Activated CD8-positive, alpha-beta T cell treated with anti-CD3 and anti-CD28 coated beads, Interleukin-2, amount 10 ng/mL, durations not matched to agents 7 days and 5 days (primary cell): ENCODE data around the gene DNM1. TPM values are rescaled to one million over a fixed set of nuclear protein-coding genes. Genes with fewer than 3 reads are reported as not detected.
A peak's percentile ranks its signal among the peaks of the same experiment; 100 is the strongest.
"Not testable (repeated sequence)": the region's sequence is repeated elsewhere in the genome, so short reads cannot be mapped to it uniquely, and the experiment has no call there.

Experiments used
- ATAC-seq: fragments of 150-1000 bp; cut with Tn5 transposase; one replicate; pipeline ENCODE4 v1.10.0; 2021; ENCODE audit warnings: moderate library complexity
- CTCF ChIA-PET: fragments of 350-600 bp; sonication (Branson Sonifier 250); formaldehyde crosslinking; loops from one replicate; lab custom pipeline; 2021; ENCODE audit warnings: antibody characterized with exemption; lab: Charles Lee
- POLR2A ChIA-PET: fragments of 350-600 bp; sonication (Branson Sonifier 250); formaldehyde crosslinking; loops from one replicate; lab custom pipeline; 2021; ENCODE audit warnings: antibody characterized with exemption; lab: Charles Lee
- DNase-seq: peaks from one replicate; pipeline ENCODE4 v3.0.0-alpha.2; 2020
- H3K27ac Mint-ChIP-seq: one replicate; pipeline ENCODE4 v1.8.0; 2021; ENCODE audit warnings: mild to moderate bottlenecking, mixed read lengths
- H3K27me3 Mint-ChIP-seq: one replicate; pipeline ENCODE4 v1.8.0; 2021; ENCODE audit warnings: low read depth, mixed read lengths
- H3K36me3 Mint-ChIP-seq: one replicate; pipeline ENCODE4 v1.8.0; 2021; ENCODE audit warnings: low read depth, mixed read lengths
- H3K4me1 Mint-ChIP-seq: one replicate; pipeline ENCODE4 v1.8.0; 2021; ENCODE audit warnings: low read depth, mixed read lengths
- H3K4me3 Mint-ChIP-seq: one replicate; pipeline ENCODE4 v1.8.0; 2021; ENCODE audit warnings: mild to moderate bottlenecking, mixed read lengths
- H3K9me3 Mint-ChIP-seq: one replicate; pipeline ENCODE4 v1.8.0; 2022; ENCODE audit warnings: mixed read lengths; ENCODE audit not compliant: insufficient read depth
- total RNA-seq, 2 experiments: library from RNA; stranded (reverse); gene quantifications; one replicate each; pipeline ENCODE4 v1.2.3, GENCODE V29; 2021

DNM1 gene
- total RNA-seq, 2 experiments from 2014 or later: 0.21 to 0.29 TPM

DNA sequence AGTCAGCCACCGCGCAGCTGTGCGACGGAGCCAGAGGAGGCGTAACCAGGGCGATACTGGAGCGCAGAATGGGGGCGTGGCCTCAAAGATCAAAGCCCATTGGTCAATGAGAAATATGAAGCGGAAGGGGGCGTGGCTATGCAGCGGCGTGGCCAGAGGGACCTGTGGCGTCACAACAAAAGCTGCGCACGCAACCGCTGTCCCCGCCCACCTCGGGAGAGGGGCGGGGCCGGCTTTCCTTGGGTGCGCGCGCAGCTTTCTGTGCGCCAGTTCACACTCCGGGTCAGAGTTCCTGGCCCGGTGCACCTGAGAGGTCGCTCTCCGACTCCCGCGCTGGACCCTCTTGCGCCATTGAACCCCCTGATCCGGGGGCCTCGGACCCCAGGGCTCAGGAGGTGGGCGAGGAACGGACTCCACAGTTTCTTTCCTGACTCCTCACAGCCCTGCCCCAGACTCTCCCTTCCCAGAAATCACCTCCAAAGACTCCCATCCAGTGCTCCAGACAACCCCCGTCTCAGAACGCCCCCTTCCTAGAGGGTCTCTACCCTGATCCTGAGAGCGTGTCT is 72.9 kb downstream of the DNM1 start, which contains the start of gene SWI5:
Gene SWI5, plus strand, starts transcription at position 269 of the 566 bp plus-strand sequence.
- CTCF ChIA-PET: interaction anchor here (0.6 to 1.5 kb wide), 6 partner anchors 9 to 95 kb away, joined by 3 to 9 read pairs (median 4); partner anchors contain the start of gene URM1

GRCh38 chr9:128276574-128277270 is 73.5 kb downstream of the DNM1 start:
- CTCF ChIA-PET: interaction anchor here (0.9 to 1.5 kb wide), 6 partner anchors 10 to 65 kb away, joined by 3 to 9 read pairs (median 4); no protein-coding TSS in a partner anchor
- peak overlapping the region; percentile 95 for H3K27ac Mint-ChIP-seq
- H3K36me3 Mint-ChIP-seq: peaks cover 15% of the 10 kb centered on the region
- peaks cover 54% of the 10 kb centered on the region for H3K4me1 Mint-ChIP-seq
- H3K9me3 Mint-ChIP-seq: no peaks in the 10 kb centered on the region
- ATAC-seq: no peak
- H3K27me3 Mint-ChIP-seq: no peaks in the 10 kb centered on the region
- peak overlapping the region; percentile 98 for H3K4me3 Mint-ChIP-seq
- POLR2A ChIA-PET: interaction anchor here (0.9 to 1.4 kb wide), 5 partner anchors 12 to 276 kb away, joined by 3 to 4 read pairs (median 3); no protein-coding TSS in a partner anchor
- no peak for DNase-seq

More for the DNA sequence above, 72.9 kb downstream of the DNM1 start, which contains the start of gene SWI5:
- POLR2A ChIA-PET: interaction anchor here (0.5 to 1.1 kb wide), 17 partner anchors 10 to 744 kb away, joined by 3 to 8 read pairs (median 3); partner anchors contain the start of gene URM1
- peaks cover 21% of the 10 kb centered on the region for H3K36me3 Mint-ChIP-seq
- H3K27me3 Mint-ChIP-seq: no peaks in the 10 kb centered on the region
- peak within 1 kb of the TSS; percentile 95 for H3K27ac Mint-ChIP-seq
- H3K4me1 Mint-ChIP-seq: peaks cover 54% of the 10 kb centered on the region
- H3K4me3 Mint-ChIP-seq: peak within 1 kb of the TSS; percentile 98
- ATAC-seq (peak; percentile 97), DNase-seq (peak; percentile 100)
- no peaks in the 10 kb centered on the region for H3K9me3 Mint-ChIP-seq

DNA sequence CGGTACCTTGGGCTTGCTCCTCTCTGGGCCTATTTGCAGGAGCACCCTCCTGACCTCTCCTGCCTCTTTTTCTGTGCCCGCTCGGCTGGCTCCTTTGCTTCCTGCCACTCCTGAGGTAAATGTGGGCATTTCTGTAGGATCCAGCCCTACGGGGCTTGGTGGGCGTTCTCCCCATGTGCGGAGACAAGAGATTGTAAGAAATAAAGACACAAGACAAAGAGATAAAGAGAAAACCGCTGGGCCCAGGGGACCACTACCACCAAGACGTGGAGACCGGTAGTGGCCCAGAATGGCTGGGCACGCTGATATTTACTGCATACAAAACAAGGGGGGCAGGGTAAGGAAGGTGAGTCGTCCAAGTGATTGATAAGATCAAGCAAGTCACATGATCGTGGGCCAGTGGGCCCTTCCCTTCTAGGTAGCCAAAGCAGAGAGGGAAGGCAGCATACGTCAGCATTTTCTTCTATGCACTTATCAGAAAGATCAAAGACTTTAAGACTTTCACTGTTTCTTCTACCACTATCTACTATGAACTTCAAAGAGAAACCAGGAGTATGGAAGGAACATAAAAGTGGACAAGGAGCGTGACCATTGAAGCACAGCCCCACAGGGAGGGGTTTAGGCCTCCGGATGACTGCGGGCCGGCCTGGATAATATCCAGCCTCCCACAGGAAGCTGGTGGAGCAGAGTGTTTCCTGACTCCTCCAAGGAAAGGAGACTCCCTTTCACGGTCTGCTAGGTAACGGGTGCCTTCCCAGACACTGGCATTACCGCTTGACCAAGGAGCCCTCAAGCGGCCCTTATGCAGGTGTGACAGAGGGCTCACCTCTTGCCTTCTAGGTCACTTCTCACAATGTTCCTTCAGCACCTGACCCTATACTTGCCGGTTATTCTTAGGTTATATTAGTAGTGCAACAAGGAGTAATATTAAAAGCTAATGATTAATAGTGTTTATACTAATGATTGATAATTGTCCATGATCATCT is 76.2 kb downstream of the DNM1 start:
- POLR2A ChIA-PET, ATAC-seq, H3K27ac Mint-ChIP-seq, H3K27me3 Mint-ChIP-seq, H3K9me3 Mint-ChIP-seq, H3K36me3 Mint-ChIP-seq, DNase-seq, H3K4me3 Mint-ChIP-seq: not testable (repeated sequence)
- H3K4me1 Mint-ChIP-seq: peaks cover 34% of the 10 kb centered on the region
- CTCF ChIA-PET: interaction anchor here (1.1 kb wide), 1 partner anchor 16 kb away, joined by 3 read pairs; no protein-coding TSS in a partner anchor

DNA sequence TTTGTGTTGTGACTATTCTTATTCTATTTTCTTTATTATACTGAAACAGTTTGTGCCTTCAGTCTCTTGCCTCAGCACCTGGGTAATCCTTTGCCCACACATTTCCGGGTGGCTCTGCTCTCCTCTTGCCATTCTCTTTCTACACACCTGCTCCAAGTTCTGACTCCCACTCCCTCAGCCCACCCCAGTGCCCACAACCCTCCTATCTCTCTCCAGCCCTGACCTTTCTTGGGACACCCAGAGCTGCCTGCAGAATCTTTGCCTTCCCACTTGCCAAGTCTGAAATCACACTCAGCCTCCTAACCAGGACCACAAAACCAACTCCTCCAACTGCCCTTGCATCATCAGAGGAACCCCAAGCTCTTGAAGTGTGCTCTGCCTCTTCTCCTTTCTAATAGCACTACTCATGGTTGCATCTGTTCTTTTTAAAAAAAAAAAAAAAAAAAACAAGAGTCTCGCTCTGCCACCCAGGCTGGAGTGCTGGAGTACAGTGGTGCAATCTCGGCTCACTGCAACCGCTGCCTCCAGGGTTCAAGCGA is 77.0 kb downstream of the DNM1 start:
- ATAC-seq (no peak), DNase-seq (no peak)
- Mint-ChIP-seq H3K36me3 (peaks cover 4% of the 10 kb centered on the region), H3K4me3 (no peak overlapping the region), H3K27me3 (no peaks in the 10 kb centered on the region), H3K27ac (peak overlapping the region; percentile 60), H3K9me3 (no peaks in the 10 kb centered on the region), H3K4me1 (peaks cover 28% of the 10 kb centered on the region)
- POLR2A ChIA-PET: interaction anchor here (0.6 kb wide), 1 partner anchor 73 kb away, joined by 4 read pairs; no protein-coding TSS in a partner anchor
- CTCF ChIA-PET: interaction anchor here (1.1 kb wide), 1 partner anchor 15 kb away, joined by 3 read pairs; no protein-coding TSS in a partner anchor

DNA sequence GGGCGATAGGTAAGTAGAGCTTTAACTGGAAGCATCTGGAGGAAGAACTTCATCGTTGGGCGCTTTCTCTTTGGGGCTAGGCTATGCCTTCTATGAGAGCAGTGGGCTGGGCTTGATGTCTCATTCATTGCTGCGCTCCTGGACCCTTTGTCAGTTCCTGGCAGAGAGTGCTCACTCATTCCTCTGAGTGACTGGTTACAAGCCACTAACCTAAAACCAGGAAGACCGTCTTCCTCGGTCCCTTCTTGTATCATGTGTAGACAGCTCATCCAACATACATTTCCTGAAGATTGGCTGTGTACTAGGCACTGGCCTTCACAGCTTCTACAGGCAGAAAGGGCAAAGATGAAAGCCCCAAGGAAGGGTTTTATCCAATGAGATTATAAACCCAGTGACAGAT is 79.3 kb downstream of the DNM1 start:
- no peak for DNase-seq
- ChIA-PET POLR2A (no interaction called here), CTCF (interaction anchor here (2.1 kb wide), 1 partner anchor 13 kb away, joined by 9 read pairs; no protein-coding TSS in a partner anchor)
- Mint-ChIP-seq H3K27ac (no peak overlapping the region), H3K4me1 (peaks cover 17% of the 10 kb centered on the region), H3K36me3 (peaks cover 2% of the 10 kb centered on the region), H3K9me3 (no peaks in the 10 kb centered on the region), H3K27me3 (no peaks in the 10 kb centered on the region), H3K4me3 (no peak overlapping the region)
- no peak for ATAC-seq

DNA sequence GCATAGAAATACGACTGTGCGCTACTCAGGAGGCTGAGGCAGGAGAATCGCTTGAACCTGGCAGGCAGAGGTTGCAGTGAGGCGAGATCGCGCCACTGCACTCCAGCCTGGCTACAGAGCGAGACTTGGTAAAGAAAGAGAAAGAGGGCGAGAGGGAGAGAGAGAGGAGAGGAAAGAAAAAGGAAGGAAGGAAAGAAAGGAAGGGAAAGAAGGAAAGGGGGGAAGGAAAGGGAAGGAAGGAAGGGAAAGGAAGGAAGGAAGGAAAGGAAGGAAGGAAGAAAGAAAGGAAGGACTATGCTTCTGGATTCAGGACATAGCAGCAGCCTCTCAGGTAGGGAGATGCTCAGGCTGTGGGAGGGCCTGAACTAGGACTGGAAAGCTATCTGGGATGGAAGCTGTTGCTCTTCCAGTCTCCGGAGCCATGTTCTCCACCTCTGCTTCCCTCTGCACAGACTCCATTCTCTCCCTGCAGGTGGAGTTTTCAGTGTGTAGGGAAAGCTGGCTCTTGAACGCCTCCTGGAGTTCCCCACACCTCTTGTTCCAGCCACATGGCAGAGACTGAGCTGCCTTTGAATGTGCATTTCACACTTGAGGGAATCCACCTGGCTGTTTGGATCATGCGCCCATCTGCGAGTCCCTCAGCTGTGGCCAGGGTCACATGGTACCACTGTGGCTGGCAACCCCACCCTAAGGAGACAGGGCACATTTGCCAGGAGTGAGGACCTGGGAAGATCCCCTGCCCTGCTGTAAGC is 82.0 kb downstream of the DNM1 start:
- POLR2A ChIA-PET: interaction anchor here (1.4 kb wide), 1 partner anchor 9 kb away, joined by 8 read pairs; the partner anchor contains the start of genes GOLGA2 and SWI5
- peaks cover 3% of the 10 kb centered on the region for H3K4me1 Mint-ChIP-seq
- DNase-seq (no peak), ATAC-seq (no peak)
- CTCF ChIA-PET: interaction anchor here (1.2 to 1.4 kb wide), 3 partner anchors 10 to 533 kb away, joined by 3 to 4 read pairs (median 3); partner anchors contain the start of gene ENDOG
- no peaks in the 10 kb centered on the region for H3K27me3 Mint-ChIP-seq
- H3K27ac Mint-ChIP-seq: peak overlapping the region; percentile 12
- H3K9me3 Mint-ChIP-seq: no peaks in the 10 kb centered on the region
- H3K4me3 Mint-ChIP-seq: no peak overlapping the region
- peaks cover 2% of the 10 kb centered on the region for H3K36me3 Mint-ChIP-seq

- no peaks in the 10 kb centered on the region for H3K36me3 Mint-ChIP-seq
- no peak overlapping the region for H3K27ac Mint-ChIP-seq
- POLR2A ChIA-PET: interaction anchor here (1.4 kb wide), 1 partner anchor 11 kb away, joined by 8 read pairs; the partner anchor contains the start of genes GOLGA2 and SWI5
- ATAC-seq: no peak
- no peak overlapping the region for H3K4me3 Mint-ChIP-seq
- H3K9me3 Mint-ChIP-seq: no peaks in the 10 kb centered on the region
- H3K4me1 Mint-ChIP-seq: peaks cover 3% of the 10 kb centered on the region
- CTCF ChIA-PET: interaction anchor here (1.2 kb wide), 1 partner anchor 9 kb away, joined by 4 read pairs; no protein-coding TSS in a partner anchor
- H3K27me3 Mint-ChIP-seq: no peaks in the 10 kb centered on the region
- no peak for DNase-seq
Observed at GRCh38 chr9:128286440-128286839, 83.3 kb downstream of the DNM1 start.

DNA sequence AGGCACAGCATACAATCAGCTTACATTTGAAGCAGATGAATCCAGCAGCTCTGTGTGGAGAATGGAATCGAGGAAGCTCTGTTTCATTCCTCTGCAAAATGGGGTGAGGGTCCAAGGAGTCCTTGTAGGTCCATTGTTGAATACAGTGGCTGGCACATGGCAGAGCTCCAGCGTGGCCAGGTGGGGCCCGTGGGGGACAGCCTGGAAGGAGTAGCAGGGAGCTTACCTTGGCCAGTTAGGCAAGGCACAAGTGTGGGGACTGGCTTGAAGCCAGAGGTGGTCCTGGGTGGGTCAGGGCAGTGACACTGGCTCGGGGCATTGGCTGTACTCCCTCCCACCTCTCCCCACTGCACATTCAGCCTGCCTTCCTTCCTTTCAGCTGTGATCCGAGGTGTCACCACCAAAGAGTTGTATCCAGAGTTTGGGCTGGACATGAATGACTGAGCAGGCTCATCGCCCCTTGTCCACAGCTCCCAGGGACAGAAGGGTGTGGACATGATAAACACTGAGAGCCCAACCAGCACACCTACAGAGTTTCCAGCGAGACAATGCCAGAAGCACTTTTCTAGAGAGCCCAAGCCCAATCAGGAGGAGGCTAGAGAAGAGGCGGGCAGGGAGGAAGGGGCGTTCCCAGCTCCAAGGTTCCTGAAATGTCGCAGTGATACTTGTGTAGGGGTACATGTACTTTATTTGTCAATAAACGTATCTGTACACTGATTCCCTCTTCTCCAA is 85.3 kb downstream of the DNM1 start:
- POLR2A ChIA-PET: interaction anchor here (1.4 kb wide), 1 partner anchor 11 kb away, joined by 4 read pairs; no protein-coding TSS in a partner anchor
- ATAC-seq: no peak

GRCh38 chr9:128292009-128292408 is 88.8 kb downstream of the DNM1 start:
- DNase-seq: no peak
- ChIA-PET CTCF (interaction anchor here (1.1 to 1.5 kb wide), 3 partner anchors 16 to 49 kb away, joined by 3 to 8 read pairs (median 3); partner anchors contain the start of genes GOLGA2 and SWI5), POLR2A (interaction anchor here (0.6 to 1.0 kb wide), 2 partner anchors 16 to 79 kb away, joined by 3 to 5 read pairs; partner anchors contain the start of genes GOLGA2, SWI5 and URM1)
- Mint-ChIP-seq H3K36me3 (no peaks in the 10 kb centered on the region), H3K9me3 (no peaks in the 10 kb centered on the region), H3K27me3 (no peaks in the 10 kb centered on the region), H3K27ac (no peak overlapping the region), H3K4me3 (no peak overlapping the region), H3K4me1 (peaks cover 4% of the 10 kb centered on the region)
- no peak for ATAC-seq

More for the DNA sequence above, 85.3 kb downstream of the DNM1 start:
- Mint-ChIP-seq H3K36me3 (no peaks in the 10 kb centered on the region), H3K27ac (no peak overlapping the region), H3K4me3 (no peak overlapping the region), H3K4me1 (peaks cover 3% of the 10 kb centered on the region), H3K27me3 (no peaks in the 10 kb centered on the region), H3K9me3 (no peaks in the 10 kb centered on the region)
- CTCF ChIA-PET: interaction anchor here (0.7 kb wide), 1 partner anchor 53 kb away, joined by 3 read pairs; no protein-coding TSS in a partner anchor
- DNase-seq: no peak
